ENCODE data around the gene DHX38. TPM values are rescaled to one million over a fixed set of nuclear protein-coding genes. Genes with fewer than 3 reads are reported as not detected.

The DHX38 gene
- total RNA-seq, 4 donors from 2014 or later, result 59.0 to 70.2 (median 62.8) TPM

- Histone ChIP-seq H3K4me1 (no peaks in the 10 kb centered on the region), H3K4me3 (no peak overlapping the region), H3K36me3 (peaks cover 80 to 89% (median 85%) of the 10 kb centered on the region in 4 donors), H3K27ac (replicated peaks in 1 of 4) (no peak overlapping the region), H3K9me3 (no peaks in the 10 kb centered on the region), H3K27me3 (no peaks in the 10 kb centered on the region)
- TF ChIP-seq POLR2AphosphoS5 (IDR thresholded peaks at IDR 0.05) (no peak), EP300 (IDR thresholded peaks at IDR 0.05) (no peak), CTCF (IDR thresholded peaks at IDR 0.05) (no peak), POLR2A (IDR thresholded peaks at IDR 0.05; ENCODE audit: low read depth) (no peak)
- WGBS, result 92% methylated on average over 12 of the region's 12 CpGs
- intact Hi-C loops (cut with DNase I), result no loop called here
- DNase-seq (ENCODE audit: extremely low spot score), result no peak
Observed at GRCh38 chr16:72109966-72110530, 16.4 kb downstream of the DHX38 start.

- H3K36me3 ChIP-seq, result peaks cover 71 to 80% (median 76%) of the 10 kb centered on the region in 4 donors
- 91% methylated on average over 17 of the region's 23 CpGs for WGBS
Observed at GRCh38 chr16:72110662-72111615, 17.3 kb downstream of the DHX38 start.

GRCh38 chr16:72111657-72112451, 18.2 kb downstream of the DHX38 start:
- Histone ChIP-seq H3K4me3 (no peak overlapping the region), H3K9me3 (no peaks in the 10 kb centered on the region), H3K4me1 (no peaks in the 10 kb centered on the region), H3K27ac (replicated peaks in 1 of 4) (no peak overlapping the region), H3K27me3 (no peaks in the 10 kb centered on the region), H3K36me3 (peaks cover 62 to 71% (median 67%) of the 10 kb centered on the region in 4 donors)
- intact Hi-C loops (cut with DNase I), result no loop called here
- no peak for DNase-seq (ENCODE audit: extremely low spot score)
- TF ChIP-seq POLR2AphosphoS5 (IDR thresholded peaks at IDR 0.05) (no peak), POLR2A (IDR thresholded peaks at IDR 0.05; ENCODE audit: low read depth) (no peak), CTCF (IDR thresholded peaks at IDR 0.05) (no peak), EP300 (IDR thresholded peaks at IDR 0.05) (no peak)
- 86% methylated on average over 16 of the region's 19 CpGs for WGBS

More at GRCh38 chr16:72110662-72111615, 17.3 kb downstream of the DHX38 start:
- Histone ChIP-seq H3K9me3 (no peaks in the 10 kb centered on the region), H3K27ac (replicated peaks in 1 of 4) (no peak overlapping the region), H3K27me3 (no peaks in the 10 kb centered on the region), H3K4me1 (no peaks in the 10 kb centered on the region), H3K4me3 (no peak overlapping the region)
- intact Hi-C loops (cut with DNase I), result no loop called here
- TF ChIP-seq EP300 (IDR thresholded peaks at IDR 0.05), result no peak
- no peak for DNase-seq (ENCODE audit: extremely low spot score)

- TF ChIP-seq POLR2AphosphoS5 (IDR thresholded peaks at IDR 0.05) (no peak), POLR2A (IDR thresholded peaks at IDR 0.05; ENCODE audit: low read depth) (no peak), CTCF (IDR thresholded peaks at IDR 0.05) (no peak), EP300 (IDR thresholded peaks at IDR 0.05) (no peak)
- no peaks in the 10 kb centered on the region for H3K27me3 ChIP-seq
- 95% methylated on average over 14 of the region's 15 CpGs for WGBS
- no peaks in the 10 kb centered on the region for H3K4me1 ChIP-seq
- intact Hi-C loops (cut with DNase I), result no loop called here
- H3K4me3 ChIP-seq, result no peak overlapping the region
- DNase-seq (ENCODE audit: extremely low spot score), result no peak
- no peak overlapping the region for H3K27ac ChIP-seq (replicated peaks in 1 of 4)
- no peaks in the 10 kb centered on the region for H3K9me3 ChIP-seq
- peaks cover 56 to 65% (median 61%) of the 10 kb centered on the region in 4 donors for H3K36me3 ChIP-seq
Observed at GRCh38 chr16:72112452-72112792, 18.8 kb downstream of the DHX38 start.

All from esophagus muscularis mucosa (tissue), 4 donors.